Jurkat, Clone E6-1 (cell line): ENCODE measurements around the gene PGLYRP2.
A peak's percentile ranks its signal among the peaks of the same experiment; 100 is the strongest.

Experiments used
- DNase-seq: peaks from one replicate; pipeline ENCODE4 v3.0.0-alpha.2; 2011; ENCODE audit warnings: low read depth, low spot score
- H3K4me3 ChIP-seq: 2 replicates; pipeline ENCODE4 v1.5.1; 2011; ENCODE audit warnings: mild to moderate bottlenecking, low read length, control low read depth, moderate library complexity

PGLYRP2 gene

DNA sequence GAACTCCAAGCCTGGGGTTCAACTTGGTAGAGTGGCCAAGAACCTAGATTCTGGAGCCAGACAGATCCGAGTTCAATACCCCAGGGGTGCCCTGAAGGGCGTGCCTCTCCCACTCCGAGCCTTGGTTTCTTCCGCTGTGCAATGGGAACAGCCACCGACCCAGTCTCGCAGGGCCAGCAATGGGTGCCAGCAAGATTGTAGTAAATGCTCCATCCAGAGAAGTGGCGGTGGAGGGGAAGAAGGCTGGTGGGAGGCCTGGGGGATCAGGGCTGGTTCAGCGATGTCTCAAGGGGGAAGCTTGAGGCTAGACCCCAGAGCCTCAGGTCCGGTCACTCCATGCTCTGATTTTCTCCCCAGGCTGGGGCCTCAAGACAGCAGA lies 34.1 kb downstream of the PGLYRP2 start:
- H3K4me3 ChIP-seq = no peak overlapping the region
- no peak for DNase-seq

DNA sequence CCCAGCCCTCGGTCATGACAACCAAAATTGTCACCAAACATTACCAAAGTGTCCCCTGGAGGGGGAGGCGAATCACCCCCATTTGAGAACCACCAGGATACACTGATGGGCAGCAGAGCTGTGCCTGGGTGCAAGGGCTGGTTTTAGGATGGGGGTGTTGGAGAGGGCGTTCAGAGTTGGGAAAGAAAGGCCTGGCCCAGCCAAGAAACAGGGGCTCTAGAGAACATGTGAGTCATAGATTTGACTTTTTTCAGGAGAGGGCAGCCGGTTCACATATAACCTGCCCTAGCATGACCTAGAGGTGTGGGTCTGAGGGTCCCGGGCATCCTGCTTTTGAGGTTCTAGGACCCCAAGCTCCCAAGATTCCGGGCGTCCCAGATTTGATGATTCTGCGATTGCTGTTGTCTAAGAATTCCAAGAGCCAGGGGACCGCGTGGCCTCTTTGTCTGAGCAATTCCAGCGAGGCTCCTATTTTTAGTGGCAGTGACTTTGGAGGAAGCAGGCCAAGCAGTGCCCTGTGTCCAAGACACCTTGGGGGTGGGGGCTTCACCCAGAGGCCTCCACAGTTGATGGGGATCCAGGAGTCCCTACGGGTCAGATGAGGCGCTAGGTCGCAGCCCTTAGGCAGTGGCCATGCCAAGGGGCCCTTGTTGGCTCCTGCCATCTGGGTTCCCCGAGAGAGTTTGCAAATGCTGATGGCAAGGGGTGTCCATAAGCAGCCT lies 34.6 kb downstream of the PGLYRP2 start:
- no peak overlapping the region for H3K4me3 ChIP-seq
- no peak for DNase-seq

DNA sequence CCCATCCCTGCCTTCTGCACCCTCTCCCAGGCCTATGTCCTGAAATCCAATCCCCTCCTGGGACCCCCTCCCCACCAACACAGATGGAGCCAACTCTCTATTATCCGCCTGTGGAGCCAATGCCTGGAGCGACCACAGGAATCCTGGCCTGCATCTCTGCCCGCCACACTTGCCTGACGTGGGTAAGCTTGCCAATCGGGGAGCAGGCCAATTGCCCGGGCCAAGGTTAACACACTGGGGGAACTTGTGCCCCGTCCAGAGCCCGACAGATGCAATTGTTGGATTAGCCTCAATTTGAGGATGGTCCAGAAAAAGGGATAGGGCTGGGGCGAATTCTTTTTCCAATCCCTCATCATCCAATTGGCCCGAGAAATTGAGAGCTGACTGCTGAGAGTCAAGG lies 35.5 kb downstream of the PGLYRP2 start:
- DNase-seq = no peak
- no peak overlapping the region for H3K4me3 ChIP-seq

DNA sequence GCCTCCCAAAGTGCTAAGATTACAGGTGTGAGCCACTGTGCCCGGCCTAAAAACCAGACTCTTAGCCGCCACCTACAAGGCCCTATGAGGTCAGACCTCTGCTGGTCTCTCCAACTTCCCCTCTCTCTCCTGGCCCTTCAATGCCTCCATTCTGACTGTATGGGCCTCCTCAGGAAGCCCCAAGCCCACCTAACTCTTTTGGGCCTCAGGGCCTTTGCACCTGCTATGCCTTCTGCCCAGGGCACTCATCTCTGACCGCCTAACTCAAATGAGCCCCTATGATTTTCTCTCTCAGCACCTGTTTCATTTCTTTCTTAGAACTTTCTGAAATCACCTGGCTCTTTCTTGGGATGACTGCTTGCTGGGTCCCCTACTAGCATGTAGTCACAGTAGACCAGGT lies 36.0 kb downstream of the PGLYRP2 start:
- no peak overlapping the region for H3K4me3 ChIP-seq
- no peak for DNase-seq

DNA sequence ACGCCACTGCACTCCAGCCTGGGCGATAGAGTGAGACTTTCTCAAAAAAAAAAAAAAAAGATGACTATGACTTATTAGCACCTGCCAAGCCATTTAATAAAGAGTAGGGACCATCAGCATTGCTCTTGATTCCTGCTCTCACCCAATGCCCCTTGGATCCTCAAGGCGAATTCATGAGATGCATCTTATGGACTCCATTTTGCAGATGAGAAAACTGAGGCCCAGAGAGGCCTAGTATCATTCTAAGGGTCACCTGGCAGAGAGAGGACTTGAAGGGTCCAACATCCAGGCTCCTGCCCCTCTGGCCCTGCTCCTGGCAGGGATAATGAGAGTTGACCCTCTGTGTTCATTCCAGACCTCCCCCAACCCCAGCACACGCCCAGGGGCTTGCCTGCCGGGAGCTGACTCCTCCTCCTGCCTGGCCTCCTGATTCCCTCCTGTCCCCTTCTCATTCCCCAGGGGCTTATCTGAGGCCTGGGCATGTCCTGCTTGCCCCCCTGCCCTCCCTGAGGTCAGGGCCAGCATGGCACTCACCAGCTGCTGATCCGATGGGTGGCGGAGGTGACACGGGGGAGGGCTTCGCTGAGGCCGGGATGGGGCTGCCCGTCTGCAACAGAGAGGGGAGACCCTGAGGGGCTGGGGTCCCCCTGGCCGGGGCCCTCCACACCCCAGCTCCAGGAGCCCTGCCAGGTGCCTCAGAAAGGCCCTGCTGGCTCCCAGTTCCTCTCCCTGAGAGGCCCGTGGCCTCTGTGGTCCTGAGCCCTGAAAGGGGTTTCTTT lies 37.0 kb downstream of the PGLYRP2 start:
- DNase-seq = no peak
- H3K4me3 ChIP-seq = no peak overlapping the region

DNA sequence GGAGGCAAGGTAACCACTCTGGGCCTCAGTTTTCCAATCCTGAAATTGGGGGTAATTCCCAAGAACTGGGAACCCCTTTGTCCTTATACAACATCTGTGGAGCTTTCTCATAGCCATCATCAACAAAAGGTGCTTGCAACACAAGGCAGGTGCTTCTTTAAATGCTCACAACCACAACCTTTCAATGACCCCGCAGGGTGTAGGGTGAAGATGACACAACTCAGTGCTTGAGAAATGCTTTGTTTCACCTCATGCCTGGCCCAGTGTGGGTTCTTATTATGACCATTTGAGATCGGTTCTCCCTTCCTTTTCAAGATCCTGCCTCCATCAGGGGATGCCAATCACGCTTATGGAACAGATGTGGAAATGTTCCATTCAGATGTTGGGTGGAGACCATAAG lies 38.0 kb downstream of the PGLYRP2 start:
- no peak for DNase-seq
- H3K4me3 ChIP-seq = no peak overlapping the region

DNA sequence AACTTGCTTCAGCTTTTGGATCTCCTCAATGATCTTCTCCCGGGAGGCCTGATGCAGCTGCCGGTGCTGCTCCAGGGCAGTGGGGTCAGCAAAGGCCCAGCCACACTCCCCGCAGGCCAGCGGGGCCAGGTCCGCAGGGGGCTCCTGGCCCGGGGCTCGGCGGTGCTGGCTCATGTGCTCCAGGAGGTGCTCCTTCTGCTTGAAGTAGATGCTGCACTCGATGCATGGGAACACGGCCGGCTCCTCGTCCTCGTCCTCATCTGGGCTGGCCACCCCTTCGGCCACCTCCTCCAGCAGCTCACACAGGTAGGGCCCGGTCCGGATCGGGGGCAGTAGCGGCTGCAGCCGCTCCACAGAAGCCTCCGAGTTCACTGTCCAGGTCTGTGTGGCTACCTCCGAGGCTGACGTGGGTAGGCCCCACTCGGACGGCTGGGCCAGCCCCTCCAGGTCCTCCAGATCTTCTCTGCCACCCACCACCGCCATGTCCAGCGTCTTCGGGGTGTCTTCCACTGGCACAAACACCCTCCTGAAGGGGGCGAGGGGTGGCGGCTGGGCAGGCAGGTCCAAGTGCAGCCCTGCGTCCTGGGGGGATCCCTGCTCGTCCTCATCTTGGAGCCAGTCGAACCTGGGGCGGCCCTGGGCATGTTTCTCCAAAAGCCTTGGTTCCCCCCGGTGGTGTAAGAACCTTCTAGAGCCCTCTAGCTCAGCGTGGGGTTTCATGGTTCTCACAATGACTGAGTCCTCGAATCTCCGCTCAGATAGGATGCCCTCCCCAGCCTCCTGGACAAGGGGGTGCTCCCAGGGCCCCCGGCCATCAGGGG lies 39.3 kb downstream of the PGLYRP2 start:
- no peak overlapping the region for H3K4me3 ChIP-seq
- no peak for DNase-seq

DNA sequence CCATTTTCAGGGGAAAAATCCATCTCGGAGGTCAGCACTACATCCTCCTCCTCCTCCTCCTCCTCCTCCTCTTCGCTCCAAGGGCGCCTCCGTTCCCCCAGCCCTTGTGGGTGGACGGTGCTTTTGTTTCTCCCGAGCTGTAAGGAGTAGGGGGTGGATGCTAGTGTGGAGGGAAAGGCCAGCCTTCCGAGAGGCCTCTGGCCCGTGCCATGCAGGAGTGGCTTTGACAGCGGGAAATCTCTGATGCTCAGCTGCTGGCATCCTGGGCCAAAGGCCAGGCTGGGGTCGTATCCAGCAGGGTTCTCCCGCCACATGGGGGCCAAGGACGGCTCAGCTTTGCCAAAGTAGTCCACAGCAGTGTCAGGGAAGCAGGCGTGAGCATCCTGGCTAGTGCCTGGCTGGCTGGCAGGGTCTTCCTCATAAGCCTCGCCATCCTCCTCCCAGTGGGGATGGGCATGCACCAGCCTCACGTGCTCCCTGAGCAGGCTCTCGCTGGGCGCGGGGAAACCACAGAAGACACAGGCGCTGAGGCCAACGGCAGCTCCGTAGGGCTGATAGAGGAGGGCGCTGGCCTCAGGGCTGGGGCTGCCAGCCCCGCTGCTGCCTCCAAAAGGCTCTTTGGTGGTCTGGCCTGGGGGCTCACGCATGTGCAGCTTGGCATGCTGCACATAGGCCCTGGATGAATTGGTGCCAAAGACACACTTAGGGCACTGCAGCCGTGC lies 40.1 kb downstream of the PGLYRP2 start:
- DNase-seq = no peak
- no peak overlapping the region for H3K4me3 ChIP-seq

DNA sequence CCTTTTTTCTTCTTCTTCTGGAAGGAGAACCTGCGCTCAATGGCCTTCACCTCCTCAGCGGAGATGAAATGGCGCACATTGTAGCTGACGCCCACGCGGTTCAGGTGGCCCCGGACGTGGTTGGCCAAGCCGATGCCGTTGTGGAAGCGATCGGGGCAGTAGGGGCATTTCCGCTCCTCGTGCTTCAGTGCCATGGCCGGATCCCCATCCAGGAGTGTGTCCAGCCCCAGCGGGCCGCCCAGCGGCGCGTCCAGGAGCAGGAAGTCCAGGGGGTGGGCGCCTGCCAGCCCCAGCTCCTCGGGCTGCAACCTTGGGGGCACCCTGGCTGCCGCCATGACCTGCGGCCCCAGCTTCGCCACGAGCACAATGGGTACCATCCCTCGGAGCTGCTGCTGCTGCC lies 40.7 kb downstream of the PGLYRP2 start:
- no peak for DNase-seq
- no peak overlapping the region for H3K4me3 ChIP-seq

DNA sequence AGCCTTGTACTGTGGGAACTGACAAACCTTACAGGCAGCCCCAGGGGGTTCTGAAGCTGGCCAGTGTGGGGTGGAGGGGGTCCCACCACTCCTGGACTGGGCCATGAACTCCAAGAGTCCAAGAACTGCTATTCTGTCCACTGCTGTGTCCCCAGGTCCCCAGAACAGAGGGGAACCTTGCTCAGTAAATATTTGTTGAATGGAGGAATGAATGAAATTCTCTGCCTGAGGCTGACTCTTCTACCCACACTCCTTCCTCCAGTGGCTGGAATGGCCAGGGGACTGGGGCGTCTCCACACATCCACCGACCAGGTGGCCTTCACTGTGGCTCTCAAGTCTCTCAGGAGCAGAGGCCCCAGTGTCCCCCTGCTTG lies 41.2 kb downstream of the PGLYRP2 start:
- no peak for DNase-seq
- no peak overlapping the region for H3K4me3 ChIP-seq

DNA sequence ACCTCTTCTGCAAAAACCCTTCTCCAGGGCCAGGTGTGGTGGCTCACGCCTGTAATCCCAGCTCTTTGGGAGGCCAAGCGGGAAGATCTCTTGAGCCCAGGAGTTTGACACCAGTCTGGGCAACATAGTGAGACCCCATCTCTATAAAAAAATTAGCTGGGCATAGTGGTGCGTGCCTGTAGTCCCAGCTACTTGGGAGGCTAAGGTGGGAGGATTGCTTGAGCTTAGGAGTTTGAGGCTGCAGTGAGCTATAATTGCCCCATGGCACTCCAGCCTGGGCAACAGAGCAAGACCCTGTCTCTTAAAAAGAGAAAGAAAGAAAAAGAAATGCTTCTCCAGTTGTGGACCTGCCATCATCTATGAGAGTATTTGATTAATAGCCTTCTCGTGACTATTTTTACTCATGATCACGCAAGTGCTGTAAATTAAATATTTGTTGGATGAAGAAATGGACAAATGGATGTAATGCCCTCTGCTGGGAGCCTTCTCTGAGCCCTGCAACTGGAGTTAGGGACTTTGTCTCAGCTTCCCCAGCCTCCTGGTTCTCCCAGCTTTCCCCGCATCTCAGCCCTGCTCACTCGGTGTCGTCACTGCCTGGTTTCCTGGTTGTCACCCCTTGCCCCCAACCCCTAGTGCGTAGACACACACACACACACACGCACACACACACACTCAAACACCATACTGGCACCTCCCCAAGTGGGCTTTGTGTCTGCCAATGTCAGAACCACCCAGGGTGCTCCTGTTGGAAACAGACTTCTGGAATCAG lies 41.8 kb downstream of the PGLYRP2 start:
- no peak overlapping the region for H3K4me3 ChIP-seq
- no peak for DNase-seq

DNA sequence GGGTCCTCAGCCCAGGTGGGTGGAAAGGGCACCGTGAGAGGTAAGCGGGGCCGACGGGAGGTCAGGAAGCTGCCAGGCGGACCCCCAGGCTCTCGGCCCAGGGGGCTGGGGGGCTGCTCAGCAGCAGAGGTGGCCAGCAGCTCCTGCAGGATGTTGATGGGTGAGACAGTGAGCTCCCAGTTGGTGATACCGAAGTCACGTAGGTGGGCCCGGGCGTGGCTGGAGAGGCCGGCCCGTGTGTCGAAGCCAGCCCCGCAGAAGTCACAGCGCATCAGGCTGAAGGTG lies 42.5 kb downstream of the PGLYRP2 start:
- no peak overlapping the region for H3K4me3 ChIP-seq
- DNase-seq = no peak

DNA sequence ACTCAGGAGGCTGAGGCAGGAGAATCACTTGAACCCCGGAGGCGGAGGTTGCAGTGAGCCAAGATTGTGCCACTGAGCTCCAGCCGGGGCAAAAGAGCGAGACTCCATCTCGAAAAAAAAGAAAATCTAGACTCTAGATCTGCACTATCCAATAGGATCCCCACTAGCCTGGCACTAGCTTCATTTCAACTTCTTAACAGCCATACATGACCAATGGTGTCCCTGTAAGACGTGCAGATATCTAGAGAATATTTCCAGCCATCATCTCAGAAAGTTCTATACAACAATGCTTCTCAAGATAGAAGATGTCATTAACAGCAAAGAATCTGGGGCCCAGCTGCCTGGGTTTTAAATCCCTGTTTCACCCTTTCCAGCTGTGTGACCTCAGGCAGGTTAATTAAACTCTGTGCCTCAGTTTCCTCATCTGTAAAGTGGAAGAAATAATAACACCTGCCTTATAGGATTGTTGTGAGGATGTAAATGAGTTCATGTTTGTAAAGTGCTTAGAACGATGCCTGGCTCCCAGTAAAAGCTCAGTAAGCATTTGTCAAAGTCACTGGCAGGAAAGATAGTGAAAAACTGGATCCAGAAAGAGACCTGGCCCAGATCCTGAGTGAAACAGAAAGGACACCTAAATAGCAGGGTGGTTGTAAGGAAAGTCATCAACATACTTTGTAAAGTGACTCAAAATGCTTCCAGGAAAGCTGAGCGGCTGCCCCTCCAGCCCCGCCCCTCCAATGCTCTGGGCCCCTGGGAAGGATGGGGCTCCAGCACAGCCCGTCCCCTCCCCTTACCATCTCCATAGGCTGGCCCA lies 43.1 kb downstream of the PGLYRP2 start:
- H3K4me3 ChIP-seq = no peak overlapping the region
- no peak for DNase-seq

DNA sequence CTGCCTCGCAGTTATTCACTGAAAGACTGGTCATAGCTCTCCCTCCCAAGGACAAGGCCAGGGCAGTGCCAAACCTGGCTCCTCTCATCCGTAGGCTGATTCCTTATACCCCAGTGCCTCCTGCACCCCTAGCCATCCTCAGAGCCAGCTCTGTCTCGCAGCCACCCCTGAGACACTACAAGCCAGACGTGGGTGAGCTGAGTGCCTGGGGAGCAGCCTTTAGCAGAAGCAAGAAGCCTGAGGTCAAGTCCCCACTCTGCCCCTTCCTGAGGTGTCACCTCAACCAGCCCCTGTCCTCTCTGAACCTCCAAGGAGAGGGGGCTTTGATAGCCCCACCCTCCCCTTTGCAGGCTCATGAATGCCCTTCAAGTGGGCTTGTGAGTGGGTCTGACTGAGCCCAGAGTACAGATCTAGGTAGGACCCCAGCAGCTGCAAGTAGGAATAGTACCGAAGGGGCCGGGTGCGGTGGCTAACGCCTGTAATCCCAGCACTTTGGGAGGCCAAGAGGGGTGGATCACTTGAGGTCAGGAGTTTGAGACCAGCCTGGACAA lies 45.7 kb downstream of the PGLYRP2 start:
- H3K4me3 ChIP-seq = peak overlapping the region; percentile 77
- DNase-seq = no peak

DNA sequence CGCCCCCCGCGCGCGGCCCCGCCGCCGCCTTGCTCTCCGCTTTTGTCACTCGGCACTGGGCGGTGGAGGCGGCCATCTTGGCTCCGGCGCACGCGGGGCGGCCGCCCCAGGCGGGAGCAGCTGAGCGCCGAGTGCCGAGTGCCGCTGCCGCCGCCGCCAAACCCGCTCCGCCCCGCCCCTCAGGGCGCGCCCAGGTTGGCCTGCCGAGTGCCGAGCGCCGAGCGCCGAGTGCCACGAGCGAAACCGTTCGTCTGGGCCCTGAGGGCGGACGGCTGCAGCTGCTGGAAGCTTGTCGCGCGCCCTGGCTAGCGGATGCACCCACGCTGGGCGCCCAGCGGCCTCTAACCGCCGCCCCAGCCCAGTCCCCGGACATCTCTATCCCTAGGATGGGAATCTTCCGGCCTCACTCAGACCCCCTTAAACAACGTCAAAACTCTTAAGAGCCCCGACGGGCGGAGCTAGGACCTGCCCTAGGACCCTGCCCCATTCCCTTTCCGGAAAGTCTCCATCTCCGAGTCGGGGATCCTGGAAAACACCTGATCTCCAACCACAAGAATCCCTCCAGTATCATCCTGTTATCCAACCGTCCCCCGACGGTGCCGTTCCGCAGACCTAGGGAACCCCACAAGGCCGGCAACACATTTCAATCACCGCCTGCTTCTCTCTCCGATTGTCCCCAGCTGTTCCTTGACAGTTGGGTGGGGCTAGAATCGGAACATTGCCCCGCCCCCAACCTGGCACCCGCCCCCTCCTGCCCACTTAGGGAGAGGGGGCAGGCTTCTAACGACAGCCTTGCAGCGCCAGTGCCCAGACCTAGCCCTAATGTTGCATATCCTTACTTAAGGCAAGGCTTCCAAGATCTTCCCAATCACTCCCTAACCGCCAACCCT lies 46.4 kb downstream of the PGLYRP2 start:
- DNase-seq = peak; percentile 79
- H3K4me3 ChIP-seq = peak overlapping the region; percentile 77

DNA sequence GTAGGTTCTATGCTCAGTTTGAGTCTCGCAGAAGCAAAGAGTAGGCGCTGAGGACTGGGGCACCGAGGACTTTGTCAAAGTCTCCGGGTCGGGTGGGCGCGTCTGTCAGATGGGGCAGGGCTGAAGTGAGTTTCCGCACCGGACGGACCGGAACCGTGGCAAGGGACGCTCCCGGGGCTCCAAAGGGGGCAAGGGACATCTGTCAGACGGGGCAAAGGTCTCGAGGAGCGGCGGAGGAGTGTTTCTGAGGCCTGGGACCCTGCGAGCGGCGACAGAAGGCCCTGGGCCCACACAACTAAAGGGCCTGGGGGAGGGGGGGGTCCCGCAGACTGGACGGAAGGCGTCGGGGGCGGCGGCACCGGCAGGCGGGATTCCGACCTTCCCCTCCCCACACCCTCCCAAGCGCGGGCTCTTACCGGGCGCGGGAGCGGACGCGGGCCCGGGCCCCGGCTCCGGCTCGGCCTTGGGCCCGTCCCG lies 47.2 kb downstream of the PGLYRP2 start:
- peak overlapping the region; percentile 91 for H3K4me3 ChIP-seq
- DNase-seq = no peak
